Adrenal gland (tissue), 5 donors: ENCODE data around the gene ANKS1B.

ENCODE experiments used
- POLR2A ChIP-seq, 2 donors: fragments of 450-650 bp; IDR thresholded peaks; one replicate each; pipeline ENCODE4 v1.6.1; 2017; ENCODE audit warnings: antibody characterized with exemption in 2 of 2, mild to moderate bottlenecking in 2 of 2, moderate library complexity in 1 of 2
- TF ChIP-seq, protein P1 (sequence below), 6 experiments: fragments of 450-650 bp in 4 of 6; fragments of 200-600 bp in 2 of 6; sonication (generic) in 1 of 6; IDR thresholded peaks; 1 replicate in 5 of 6; 2 replicates in 1 of 6; pipeline versions ENCODE4 v1.5.1 to v1.8.0; 2016 to 2021; ENCODE audit warnings: antibody characterized with exemption in 6 of 6, mild to moderate bottlenecking in 2 of 6, moderate library complexity in 1 of 6
- donor health status: DM: no; HTN: no; CAD: no.

- TF ChIP-seq, protein P1, sequence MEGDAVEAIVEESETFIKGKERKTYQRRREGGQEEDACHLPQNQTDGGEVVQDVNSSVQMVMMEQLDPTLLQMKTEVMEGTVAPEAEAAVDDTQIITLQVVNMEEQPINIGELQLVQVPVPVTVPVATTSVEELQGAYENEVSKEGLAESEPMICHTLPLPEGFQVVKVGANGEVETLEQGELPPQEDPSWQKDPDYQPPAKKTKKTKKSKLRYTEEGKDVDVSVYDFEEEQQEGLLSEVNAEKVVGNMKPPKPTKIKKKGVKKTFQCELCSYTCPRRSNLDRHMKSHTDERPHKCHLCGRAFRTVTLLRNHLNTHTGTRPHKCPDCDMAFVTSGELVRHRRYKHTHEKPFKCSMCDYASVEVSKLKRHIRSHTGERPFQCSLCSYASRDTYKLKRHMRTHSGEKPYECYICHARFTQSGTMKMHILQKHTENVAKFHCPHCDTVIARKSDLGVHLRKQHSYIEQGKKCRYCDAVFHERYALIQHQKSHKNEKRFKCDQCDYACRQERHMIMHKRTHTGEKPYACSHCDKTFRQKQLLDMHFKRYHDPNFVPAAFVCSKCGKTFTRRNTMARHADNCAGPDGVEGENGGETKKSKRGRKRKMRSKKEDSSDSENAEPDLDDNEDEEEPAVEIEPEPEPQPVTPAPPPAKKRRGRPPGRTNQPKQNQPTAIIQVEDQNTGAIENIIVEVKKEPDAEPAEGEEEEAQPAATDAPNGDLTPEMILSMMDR (IDR thresholded peaks at IDR 0.05), result no peak
- TF ChIP-seq POLR2A (IDR thresholded peaks at IDR 0.05), result no peak
These were observed 873.9 kb downstream of the ANKS1B start for GRCh38 chr12:99110868-99111267.
